ENCODE data around the gene FILIP1L.

GRCh38 chr3:99990179-99990578 is 124.1 kb downstream of the FILIP1L start:
- TF ChIP-seq CTCF (IDR thresholded peaks at IDR 0.05) (no peak), POLR2A (IDR thresholded peaks at IDR 0.05) (no peak)
